Measurements from ENCODE around the gene EIPR1. TPM values are rescaled to one million over a fixed set of nuclear protein-coding genes. Genes with fewer than 3 reads are reported as not detected.

The EIPR1 gene
- total RNA-seq, 1 donor from 2014 or later: 27.8 TPM

DNA sequence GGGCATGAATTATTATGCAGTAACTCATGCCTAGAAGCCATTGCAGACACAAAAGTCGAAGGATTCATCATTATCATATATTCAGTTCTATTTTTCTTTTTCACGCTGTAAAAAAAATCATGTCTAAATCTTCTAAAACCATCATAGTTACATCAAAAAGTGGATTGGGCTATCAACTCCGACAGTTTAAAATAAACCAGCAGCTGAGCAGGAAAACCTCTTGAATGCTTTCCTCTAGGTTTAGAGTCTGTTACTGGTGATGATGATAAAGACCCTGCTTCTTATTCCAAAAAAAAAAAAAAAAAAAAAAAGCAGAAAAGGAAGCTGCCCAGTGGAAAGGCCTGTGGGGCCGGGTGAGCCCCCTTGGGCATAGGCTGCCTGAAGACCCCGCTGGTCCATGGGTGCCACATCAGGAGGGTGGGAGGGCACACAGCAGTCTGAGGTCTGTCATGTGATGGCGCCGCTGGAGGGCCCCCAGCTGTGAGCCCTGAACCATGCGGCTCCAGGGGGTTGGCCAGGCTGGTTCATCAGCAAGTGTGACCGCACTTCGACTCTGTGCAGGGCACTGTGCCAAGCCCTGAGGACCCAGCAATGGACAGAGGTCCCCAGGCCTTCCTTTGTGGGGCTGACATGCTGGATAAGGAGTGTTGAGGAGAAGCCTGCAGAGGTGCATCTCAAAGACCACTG lies 199.6 kb downstream of the EIPR1 start:
- H3K27ac ChIP-seq (ENCODE audit: low read depth, low read length): no peak overlapping the region
- H3K27me3 ChIP-seq (ENCODE audit: insufficient read depth, low read length): no peaks in the 10 kb centered on the region
- H3K4me3 ChIP-seq (ENCODE audit: insufficient read depth, low read depth, low read length): no peak overlapping the region
- Mint-ChIP-seq H3K27me3 (ENCODE audit: low read depth, unreplicated experiment) (no peaks in the 10 kb centered on the region), H3K36me3 (ENCODE audit: low read depth, unreplicated experiment) (no peaks in the 10 kb centered on the region), H3K9me3 (ENCODE audit: unreplicated experiment) (peaks cover 2% of the 10 kb centered on the region), H3K27ac (ENCODE audit: unreplicated experiment) (no peak overlapping the region), H3K4me3 (ENCODE audit: unreplicated experiment) (no peak overlapping the region), H3K4me1 (ENCODE audit: low read depth, unreplicated experiment) (no peaks in the 10 kb centered on the region)
- no peaks in the 10 kb centered on the region for H3K79me2 ChIP-seq (ENCODE audit: insufficient read depth, low read length)
- FAIRE-seq: no peak
- no peak overlapping the region for H3K9ac ChIP-seq (ENCODE audit: low read length)
- no peaks in the 10 kb centered on the region for H3K4me1 ChIP-seq (ENCODE audit: insufficient read depth, low read length)
- no peaks in the 10 kb centered on the region for H4K20me1 ChIP-seq (ENCODE audit: insufficient read depth, low read length)
- no peak for DNase-seq (ENCODE audit: low read depth)
- H3K9me3 ChIP-seq (ENCODE audit: insufficient read depth, low read depth, low read length): peaks cover 6% of the 10 kb centered on the region
- H2AFZ ChIP-seq (ENCODE audit: low read depth, low read length): no peak overlapping the region
- H3K36me3 ChIP-seq (ENCODE audit: insufficient read depth, low read length): no peaks in the 10 kb centered on the region
- TF ChIP-seq CTCF (IDR thresholded peaks at IDR 0.05; ENCODE audit: insufficient read depth, low read depth, low read length): no peak
- no peak overlapping the region for H3K4me2 ChIP-seq (ENCODE audit: low read length)

GRCh38 chr2:3176869-3177255 lies 200.8 kb downstream of the EIPR1 start:
- Histone ChIP-seq H3K79me2 (ENCODE audit: insufficient read depth, low read length) (no peaks in the 10 kb centered on the region), H3K9ac (ENCODE audit: low read length) (no peak overlapping the region), H3K4me1 (ENCODE audit: insufficient read depth, low read length) (no peaks in the 10 kb centered on the region), H3K36me3 (ENCODE audit: insufficient read depth, low read length) (no peaks in the 10 kb centered on the region), H3K27ac (ENCODE audit: low read depth, low read length) (no peak overlapping the region), H2AFZ (ENCODE audit: low read depth, low read length) (no peak overlapping the region), H4K20me1 (ENCODE audit: insufficient read depth, low read length) (no peaks in the 10 kb centered on the region), H3K27me3 (ENCODE audit: insufficient read depth, low read length) (no peaks in the 10 kb centered on the region), H3K4me2 (ENCODE audit: low read length) (no peak overlapping the region), H3K4me3 (ENCODE audit: insufficient read depth, low read depth, low read length) (no peak overlapping the region), H3K9me3 (ENCODE audit: insufficient read depth, low read depth, low read length) (peaks cover 6% of the 10 kb centered on the region)
- no peaks in the 10 kb centered on the region for H3K27me3 Mint-ChIP-seq (ENCODE audit: low read depth, unreplicated experiment)
- DNase-seq (ENCODE audit: low read depth) (no peak), FAIRE-seq (no peak)
- H3K9me3 Mint-ChIP-seq (ENCODE audit: unreplicated experiment): peaks cover 2% of the 10 kb centered on the region
- H3K36me3 Mint-ChIP-seq (ENCODE audit: low read depth, unreplicated experiment): peaks cover 4% of the 10 kb centered on the region
- H3K4me3 Mint-ChIP-seq (ENCODE audit: unreplicated experiment): no peak overlapping the region
- H3K4me1 Mint-ChIP-seq (ENCODE audit: low read depth, unreplicated experiment): no peaks in the 10 kb centered on the region
- no peak for TF ChIP-seq EZH2 (IDR thresholded peaks at IDR 0.05; ENCODE audit: insufficient read depth, low read length)
- TF ChIP-seq CTCF (IDR thresholded peaks at IDR 0.05; ENCODE audit: insufficient read depth, low read depth, low read length): no peak
- H3K27ac Mint-ChIP-seq (ENCODE audit: unreplicated experiment): no peak overlapping the region

DNA sequence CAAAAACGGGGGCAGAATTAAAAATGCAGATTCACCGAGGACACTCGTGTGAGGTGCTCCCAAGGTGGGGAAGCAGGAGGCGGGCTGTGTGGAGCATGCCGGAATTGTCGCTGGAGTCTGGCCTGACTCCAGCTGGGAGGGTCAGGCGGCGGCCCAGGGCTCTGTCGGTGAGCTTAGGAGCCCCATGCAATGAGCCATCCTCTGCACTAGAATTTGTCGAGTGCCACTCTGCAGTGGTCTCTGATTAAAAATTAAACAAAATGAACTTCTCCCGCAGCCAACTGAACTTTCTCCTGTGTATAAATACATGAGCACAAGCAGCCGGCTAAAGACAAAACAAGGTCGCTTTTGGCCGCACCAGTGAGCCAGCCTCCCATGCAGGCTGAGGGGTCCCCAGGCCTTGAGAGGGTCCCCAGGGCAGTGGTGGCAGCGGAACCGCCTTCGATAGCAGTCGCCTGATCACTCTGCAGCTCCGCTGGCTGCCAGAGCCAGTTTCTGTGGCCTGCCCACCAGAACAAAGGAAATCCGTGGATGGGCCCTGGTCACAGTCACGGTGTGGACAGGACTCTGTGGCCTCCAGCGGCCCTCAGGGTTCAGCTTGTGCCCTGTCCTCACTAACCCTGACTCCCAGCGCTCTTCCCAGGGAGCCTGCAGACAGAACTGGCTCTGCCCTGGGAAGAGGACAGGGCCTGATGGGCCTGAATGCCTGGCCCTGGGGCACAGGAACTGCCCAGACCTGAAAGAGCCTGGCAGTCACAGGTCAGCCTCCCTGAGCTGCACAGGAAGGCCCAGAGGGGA lies 201.3 kb downstream of the EIPR1 start:
- no peaks in the 10 kb centered on the region for H3K27me3 Mint-ChIP-seq (ENCODE audit: low read depth, unreplicated experiment)
- DNase-seq (ENCODE audit: low read depth): no peak
- TF ChIP-seq EZH2 (IDR thresholded peaks at IDR 0.05; ENCODE audit: insufficient read depth, low read length): no peak
- TF ChIP-seq CTCF (IDR thresholded peaks at IDR 0.05; ENCODE audit: insufficient read depth, low read depth, low read length): no peak
- H2AFZ ChIP-seq (ENCODE audit: low read depth, low read length): no peak overlapping the region
- H3K4me2 ChIP-seq (ENCODE audit: low read length): no peak overlapping the region
- FAIRE-seq: no peak
- peaks cover 6% of the 10 kb centered on the region for H3K9me3 ChIP-seq (ENCODE audit: insufficient read depth, low read depth, low read length)
- H3K27me3 ChIP-seq (ENCODE audit: insufficient read depth, low read length): no peaks in the 10 kb centered on the region
- no peaks in the 10 kb centered on the region for H3K4me1 Mint-ChIP-seq (ENCODE audit: low read depth, unreplicated experiment)
- no peak overlapping the region for H3K9ac ChIP-seq (ENCODE audit: low read length)
- H3K36me3 Mint-ChIP-seq (ENCODE audit: low read depth, unreplicated experiment): peaks cover 5% of the 10 kb centered on the region
- no peak overlapping the region for H3K27ac ChIP-seq (ENCODE audit: low read depth, low read length)
- H3K27ac Mint-ChIP-seq (ENCODE audit: unreplicated experiment): no peak overlapping the region
- H3K36me3 ChIP-seq (ENCODE audit: insufficient read depth, low read length): no peaks in the 10 kb centered on the region
- H3K4me1 ChIP-seq (ENCODE audit: insufficient read depth, low read length): no peaks in the 10 kb centered on the region
- H3K79me2 ChIP-seq (ENCODE audit: insufficient read depth, low read length): no peaks in the 10 kb centered on the region
- H3K4me3 Mint-ChIP-seq (ENCODE audit: unreplicated experiment): no peak overlapping the region
- no peak overlapping the region for H3K4me3 ChIP-seq (ENCODE audit: insufficient read depth, low read depth, low read length)
- H4K20me1 ChIP-seq (ENCODE audit: insufficient read depth, low read length): no peaks in the 10 kb centered on the region
- peaks cover 2% of the 10 kb centered on the region for H3K9me3 Mint-ChIP-seq (ENCODE audit: unreplicated experiment)
